ENCODE measurements around the gene NKX6-2. TPM values are rescaled to one million over a fixed set of nuclear protein-coding genes. Genes with fewer than 3 reads are reported as not detected.

Gene NKX6-2
- total RNA-seq, 1 experiment from 2014 or later = not detected

DNA sequence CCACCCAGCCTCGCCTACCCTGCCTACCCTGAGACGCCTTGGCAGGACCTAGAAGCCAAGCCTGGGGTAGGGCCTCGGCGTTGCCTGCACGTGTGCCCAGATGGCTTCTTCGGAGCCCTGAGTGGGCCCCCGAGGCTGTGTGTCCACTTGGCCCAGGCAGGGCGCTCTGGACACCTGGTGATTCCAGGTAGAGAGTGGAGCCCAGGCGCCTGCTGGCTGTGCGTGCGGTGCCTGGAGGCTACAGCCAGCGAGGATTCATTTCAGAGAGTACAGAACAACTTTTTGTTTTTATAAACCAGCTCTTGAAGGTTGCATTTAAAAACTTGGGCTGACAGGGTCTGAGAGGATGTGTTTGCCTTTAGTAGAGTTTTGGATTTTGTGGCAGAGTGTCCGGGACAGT is 40.0 kb downstream of the NKX6-2 start:
- no peaks in the 10 kb centered on the region for H3K9me3 Mint-ChIP-seq (ENCODE audit: unreplicated experiment)
- no TSS peak for BruUV-seq (replicated peaks)
- no peaks in the 10 kb centered on the region for H3K36me3 ChIP-seq (ENCODE audit: control insufficient read depth, insufficient read depth, low read length)
- DNase-seq = no peak
- H3K27ac Mint-ChIP-seq (ENCODE audit: unreplicated experiment) = no peak overlapping the region
- TF ChIP-seq CTCF (IDR thresholded peaks at IDR 0.05; ENCODE audit: insufficient read depth in 1 of 2, low read depth in 1 of 2, low read length in 1 of 2, severe bottlenecking in 1 of 2, unreplicated experiment in 1 of 2) = no peak
- POLR2A ChIA-PET = no interaction called here
- no peaks in the 10 kb centered on the region for H3K4me1 Mint-ChIP-seq (ENCODE audit: low read depth, unreplicated experiment)
- H3K4me3 Mint-ChIP-seq (ENCODE audit: unreplicated experiment) = no peak overlapping the region
- CTCF ChIA-PET = no interaction called here
- intact Hi-C loops (cut with micrococcal nuclease; ENCODE audit: unreplicated experiment) = no loop called here
- H3K27me3 Mint-ChIP-seq (ENCODE audit: insufficient read depth, unreplicated experiment) = no peaks in the 10 kb centered on the region
- no peak overlapping the region for H3K4me3 ChIP-seq (ENCODE audit: low read depth, low read length)
- no peaks in the 10 kb centered on the region for H3K9me3 ChIP-seq
- no peaks in the 10 kb centered on the region for H3K4me1 ChIP-seq
- peaks cover 6% of the 10 kb centered on the region for H3K36me3 Mint-ChIP-seq (ENCODE audit: insufficient read depth, unreplicated experiment)
- H3K27me3 ChIP-seq (replicated peaks; ENCODE audit: control insufficient read depth, insufficient read depth, low read length) = no peaks in the 10 kb centered on the region

GRCh38 chr10:132745511-132745910 is 40.4 kb downstream of the NKX6-2 start:
- H3K36me3 Mint-ChIP-seq (ENCODE audit: insufficient read depth, unreplicated experiment) = peaks cover 6% of the 10 kb centered on the region
- intact Hi-C loops (cut with micrococcal nuclease; ENCODE audit: unreplicated experiment) = no loop called here
- H3K27ac Mint-ChIP-seq (ENCODE audit: unreplicated experiment) = no peak overlapping the region
- no peaks in the 10 kb centered on the region for H3K36me3 ChIP-seq (ENCODE audit: control insufficient read depth, insufficient read depth, low read length)
- TF ChIP-seq CTCF (IDR thresholded peaks at IDR 0.05; ENCODE audit: insufficient read depth in 1 of 2, low read depth in 1 of 2, low read length in 1 of 2, severe bottlenecking in 1 of 2, unreplicated experiment in 1 of 2) = no peak
- no peak for DNase-seq
- no peaks in the 10 kb centered on the region for H3K9me3 Mint-ChIP-seq (ENCODE audit: unreplicated experiment)
- no TSS peak for BruUV-seq (replicated peaks)
- CTCF ChIA-PET = no interaction called here
- H3K4me1 ChIP-seq = peaks cover 4% of the 10 kb centered on the region; the same call in 1 of the 2 replicates
- no peak overlapping the region for H3K4me3 Mint-ChIP-seq (ENCODE audit: unreplicated experiment)
- H3K27me3 Mint-ChIP-seq (ENCODE audit: insufficient read depth, unreplicated experiment) = no peaks in the 10 kb centered on the region
- H3K9me3 ChIP-seq = no peaks in the 10 kb centered on the region
- H3K4me1 Mint-ChIP-seq (ENCODE audit: low read depth, unreplicated experiment) = no peaks in the 10 kb centered on the region
- POLR2A ChIA-PET = no interaction called here
- H3K4me3 ChIP-seq (ENCODE audit: low read depth, low read length) = no peak overlapping the region
- no peaks in the 10 kb centered on the region for H3K27me3 ChIP-seq (replicated peaks; ENCODE audit: control insufficient read depth, insufficient read depth, low read length)

DNA sequence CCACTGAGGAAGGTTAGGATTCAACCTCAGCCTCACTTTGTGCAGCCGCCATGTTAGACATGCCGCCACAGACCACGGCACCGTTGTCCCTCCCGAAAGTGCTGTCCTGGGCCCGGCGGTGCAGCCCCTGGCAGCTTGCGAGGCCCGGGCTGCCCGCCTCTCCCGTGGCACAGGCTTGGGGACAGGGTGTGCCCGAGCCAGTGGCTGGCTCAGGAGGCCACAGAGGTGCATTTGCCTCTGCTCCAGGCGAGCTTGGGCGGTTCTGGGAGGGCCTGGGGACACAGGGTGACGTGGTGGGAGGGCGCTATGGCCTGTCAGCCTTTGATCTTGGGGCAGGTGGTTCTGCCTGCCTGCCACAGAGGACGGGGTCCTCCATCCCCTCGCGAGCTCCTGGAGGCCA is 41.1 kb downstream of the NKX6-2 start:
- no peak for DNase-seq
- intact Hi-C loops (cut with micrococcal nuclease; ENCODE audit: unreplicated experiment) = no loop called here
- H3K9me3 Mint-ChIP-seq (ENCODE audit: unreplicated experiment) = no peaks in the 10 kb centered on the region
- H3K4me1 Mint-ChIP-seq (ENCODE audit: low read depth, unreplicated experiment) = no peaks in the 10 kb centered on the region
- H3K27me3 ChIP-seq (replicated peaks; ENCODE audit: control insufficient read depth, insufficient read depth, low read length) = no peaks in the 10 kb centered on the region
- ChIA-PET POLR2A (no interaction called here), CTCF (no interaction called here)
- H3K36me3 Mint-ChIP-seq (ENCODE audit: insufficient read depth, unreplicated experiment) = peaks cover under 1% of the 10 kb centered on the region
- H3K4me3 Mint-ChIP-seq (ENCODE audit: unreplicated experiment) = no peak overlapping the region
- no peak overlapping the region for H3K4me3 ChIP-seq (ENCODE audit: low read depth, low read length)
- no TSS peak for BruUV-seq (replicated peaks)
- peaks cover 10% of the 10 kb centered on the region; the same call in 1 of the 2 replicates for H3K4me1 ChIP-seq
- TF ChIP-seq CTCF (IDR thresholded peaks at IDR 0.05; ENCODE audit: insufficient read depth in 1 of 2, low read depth in 1 of 2, low read length in 1 of 2, severe bottlenecking in 1 of 2, unreplicated experiment in 1 of 2) = no peak
- no peaks in the 10 kb centered on the region for H3K27me3 Mint-ChIP-seq (ENCODE audit: insufficient read depth, unreplicated experiment)
- H3K9me3 ChIP-seq = no peaks in the 10 kb centered on the region
- H3K36me3 ChIP-seq (ENCODE audit: control insufficient read depth, insufficient read depth, low read length) = no peaks in the 10 kb centered on the region
- H3K27ac Mint-ChIP-seq (ENCODE audit: unreplicated experiment) = no peak overlapping the region

Measured in Caco-2 (cell line).